OCI-LY3 (cell line): Measurements from ENCODE around the gene ETFB.

ENCODE experiments used
- H2AFZ ChIP-seq: fragments of 200-600, 300-600 bp; shearing (Covaris generic); 2 replicates; pipeline ENCODE4 v1.6.0; 2014; ENCODE audit warnings: antibody characterized with exemption, low read depth, low read length
- H3K27ac ChIP-seq: fragments of 200-600, 300-600 bp; sonication (generic); 2 replicates; pipeline ENCODE4 v1.5.1; 2014; ENCODE audit warnings: mild to moderate bottlenecking, low read length, moderate library complexity, mixed read lengths
- H3K27me3 ChIP-seq: fragments of 200-600, 300-600 bp; sonication (generic); 2 replicates; pipeline ENCODE4 v1.6.1; 2014; ENCODE audit warnings: low read depth, low read length, mixed read lengths
- H3K36me3 ChIP-seq: fragments of 200-600, 300-600 bp; sonication (generic); replicated peaks from 2 replicates; pipeline ENCODE3; 2014; ENCODE audit warnings: low read depth, low read length, mixed read lengths
- H3K4me1 ChIP-seq: fragments of 300-600, 200-600 bp; sonication (generic); 2 replicates; pipeline ENCODE4 v1.6.1; 2014; ENCODE audit warnings: low read length, mixed read lengths
- H3K4me2 ChIP-seq: fragments of 200-600, 300-600 bp; sonication (generic); 2 replicates; pipeline ENCODE4 v1.6.1; 2014; ENCODE audit warnings: low read length, mixed read lengths
- H3K4me3 ChIP-seq: fragments of 300-600, 200-600 bp; sonication (generic); 2 replicates; pipeline ENCODE4 v1.5.1; 2014; ENCODE audit warnings: antibody characterized with exemption, mild to moderate bottlenecking, low read length, moderate library complexity
- H3K79me2 ChIP-seq: fragments of 300-600, 200-600 bp; shearing (Covaris generic); 2 replicates; pipeline ENCODE4 v1.6.1; 2014; ENCODE audit warnings: mild to moderate bottlenecking, low read length, mixed read lengths
- H3K9ac ChIP-seq: fragments of 300-600, 200-600 bp; shearing (Covaris generic); 2 replicates; pipeline ENCODE4 v1.6.0; 2014; ENCODE audit warnings: mild to moderate bottlenecking, low read length, moderate library complexity
- H3K9me3 ChIP-seq: fragments of 200-600, 300-600 bp; shearing (Covaris generic); 2 replicates; pipeline ENCODE4 v1.6.1; 2014; ENCODE audit warnings: low read length, mixed read lengths; ENCODE audit not compliant: insufficient read depth
- H4K20me1 ChIP-seq: fragments of 200-600, 300-600 bp; sonication (generic); 2 replicates; pipeline ENCODE4 v1.6.1; 2016; ENCODE audit warnings: low read length, mixed read lengths; ENCODE audit not compliant: insufficient read depth
- EZH2phosphoT487 ChIP-seq: fragments of 200-600 bp; shearing (Covaris generic); IDR thresholded peaks from 2 replicates; pipeline ENCODE4 v1.6.1; 2018; ENCODE audit warnings: antibody characterized with exemption, mixed run types, low read depth
- TF ChIP-seq, protein P1 (sequence below): fragments of 200-600, 300-600 bp; sonication (generic); IDR thresholded peaks from 2 replicates; pipeline ENCODE4 v1.5.1; 2014; ENCODE audit warnings: antibody characterized with exemption, low read length, low read depth

The ETFB gene

DNA sequence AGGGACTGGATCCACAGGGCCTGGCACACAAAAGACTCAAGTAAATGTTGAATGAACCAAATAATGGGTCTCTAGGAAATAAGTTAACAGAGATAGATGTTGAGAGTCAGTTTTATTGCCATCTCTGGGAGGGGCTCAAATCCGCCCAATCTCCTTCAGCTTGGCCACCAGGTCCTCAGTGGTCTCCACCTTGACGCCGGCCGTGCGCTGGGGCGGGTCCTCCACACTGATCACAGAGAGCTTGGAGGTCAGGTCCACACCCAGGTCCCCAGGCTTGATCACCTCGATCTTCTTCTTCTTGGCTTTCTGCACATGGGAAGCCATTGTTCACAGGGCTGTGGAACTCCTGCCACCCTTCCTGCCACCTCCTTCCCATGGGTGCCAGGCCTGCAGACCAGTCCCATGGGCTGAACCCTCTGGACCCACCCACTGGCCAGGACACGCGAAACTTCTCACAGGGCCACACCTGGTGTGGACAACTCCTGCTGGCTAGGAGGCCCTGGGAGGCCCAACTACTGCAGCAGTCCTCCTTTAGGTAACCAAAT is 21.0 kb downstream of the ETFB start:
- H3K79me2 ChIP-seq = no peaks in the 10 kb centered on the region
- H3K4me2 ChIP-seq = peak overlapping the region; percentile 42
- no peak overlapping the region for H3K27ac ChIP-seq
- TF ChIP-seq, protein P1, sequence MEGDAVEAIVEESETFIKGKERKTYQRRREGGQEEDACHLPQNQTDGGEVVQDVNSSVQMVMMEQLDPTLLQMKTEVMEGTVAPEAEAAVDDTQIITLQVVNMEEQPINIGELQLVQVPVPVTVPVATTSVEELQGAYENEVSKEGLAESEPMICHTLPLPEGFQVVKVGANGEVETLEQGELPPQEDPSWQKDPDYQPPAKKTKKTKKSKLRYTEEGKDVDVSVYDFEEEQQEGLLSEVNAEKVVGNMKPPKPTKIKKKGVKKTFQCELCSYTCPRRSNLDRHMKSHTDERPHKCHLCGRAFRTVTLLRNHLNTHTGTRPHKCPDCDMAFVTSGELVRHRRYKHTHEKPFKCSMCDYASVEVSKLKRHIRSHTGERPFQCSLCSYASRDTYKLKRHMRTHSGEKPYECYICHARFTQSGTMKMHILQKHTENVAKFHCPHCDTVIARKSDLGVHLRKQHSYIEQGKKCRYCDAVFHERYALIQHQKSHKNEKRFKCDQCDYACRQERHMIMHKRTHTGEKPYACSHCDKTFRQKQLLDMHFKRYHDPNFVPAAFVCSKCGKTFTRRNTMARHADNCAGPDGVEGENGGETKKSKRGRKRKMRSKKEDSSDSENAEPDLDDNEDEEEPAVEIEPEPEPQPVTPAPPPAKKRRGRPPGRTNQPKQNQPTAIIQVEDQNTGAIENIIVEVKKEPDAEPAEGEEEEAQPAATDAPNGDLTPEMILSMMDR = no peak
- no peak for TF ChIP-seq EZH2phosphoT487
- no peak overlapping the region for H3K4me3 ChIP-seq
- H4K20me1 ChIP-seq = no peaks in the 10 kb centered on the region
- H3K4me1 ChIP-seq = peaks cover 17% of the 10 kb centered on the region
- peaks cover 12% of the 10 kb centered on the region for H3K36me3 ChIP-seq
- no peaks in the 10 kb centered on the region for H3K9me3 ChIP-seq
- no peak overlapping the region for H2AFZ ChIP-seq
- peaks cover 9% of the 10 kb centered on the region; the same call in 1 of the 2 replicates for H3K27me3 ChIP-seq
- no peak overlapping the region for H3K9ac ChIP-seq

DNA sequence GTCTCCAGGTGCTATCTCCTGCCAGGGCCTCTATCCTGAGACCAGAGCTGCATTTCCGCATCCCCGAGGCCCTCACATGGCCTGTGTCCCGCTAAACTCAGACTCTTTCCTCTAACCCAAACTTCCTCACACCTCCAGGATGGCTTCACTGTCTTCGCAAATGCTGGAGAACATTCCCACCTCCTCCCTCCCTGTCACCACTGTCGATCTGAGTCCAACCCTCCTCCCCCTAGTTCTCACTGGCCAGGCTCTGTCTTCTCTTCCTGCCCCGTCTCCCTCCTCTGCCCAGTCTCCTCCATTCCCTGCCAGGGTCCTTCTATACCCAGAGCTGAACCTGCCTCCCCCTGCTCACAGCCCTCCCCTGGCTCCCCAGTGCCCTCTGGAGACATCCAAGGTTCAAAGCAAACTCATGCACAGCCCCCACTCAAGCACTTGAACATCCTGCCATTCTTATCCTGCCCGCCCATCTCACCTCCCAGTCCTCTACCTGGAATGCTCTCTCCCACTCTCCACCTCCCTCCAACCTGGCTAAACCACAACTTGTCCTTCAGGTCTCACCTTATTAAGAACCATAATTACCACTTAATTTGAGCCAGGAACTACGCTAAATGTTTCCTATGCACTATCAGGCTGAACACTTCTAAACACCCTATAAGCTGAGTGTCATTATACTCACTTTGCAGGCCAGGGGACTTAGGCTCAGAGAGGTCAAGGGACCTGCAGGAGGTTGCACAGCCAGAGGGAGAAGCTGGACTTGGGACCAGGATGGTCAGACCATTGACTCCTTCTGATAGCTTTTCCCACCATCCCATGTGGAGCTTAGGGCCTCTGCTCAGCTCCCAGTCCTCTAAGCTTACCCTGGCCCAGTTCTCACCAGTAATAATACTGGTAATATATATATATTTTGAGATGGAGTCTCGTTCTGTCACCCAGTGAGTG is 23.3 kb downstream of the ETFB start:
- H3K4me3 ChIP-seq = no peak overlapping the region
- no peak overlapping the region for H2AFZ ChIP-seq
- no peak overlapping the region for H3K27ac ChIP-seq
- TF ChIP-seq, protein P1 = no peak
- TF ChIP-seq EZH2phosphoT487 = no peak
- peaks cover 9% of the 10 kb centered on the region for H3K36me3 ChIP-seq
- peaks cover 19% of the 10 kb centered on the region for H3K4me1 ChIP-seq
- peaks cover 9% of the 10 kb centered on the region; the same call in 1 of the 2 replicates for H3K27me3 ChIP-seq
- H3K79me2 ChIP-seq = no peaks in the 10 kb centered on the region
- no peak overlapping the region for H3K4me2 ChIP-seq
- no peaks in the 10 kb centered on the region for H4K20me1 ChIP-seq
- no peak overlapping the region for H3K9ac ChIP-seq
- H3K9me3 ChIP-seq = no peaks in the 10 kb centered on the region

DNA sequence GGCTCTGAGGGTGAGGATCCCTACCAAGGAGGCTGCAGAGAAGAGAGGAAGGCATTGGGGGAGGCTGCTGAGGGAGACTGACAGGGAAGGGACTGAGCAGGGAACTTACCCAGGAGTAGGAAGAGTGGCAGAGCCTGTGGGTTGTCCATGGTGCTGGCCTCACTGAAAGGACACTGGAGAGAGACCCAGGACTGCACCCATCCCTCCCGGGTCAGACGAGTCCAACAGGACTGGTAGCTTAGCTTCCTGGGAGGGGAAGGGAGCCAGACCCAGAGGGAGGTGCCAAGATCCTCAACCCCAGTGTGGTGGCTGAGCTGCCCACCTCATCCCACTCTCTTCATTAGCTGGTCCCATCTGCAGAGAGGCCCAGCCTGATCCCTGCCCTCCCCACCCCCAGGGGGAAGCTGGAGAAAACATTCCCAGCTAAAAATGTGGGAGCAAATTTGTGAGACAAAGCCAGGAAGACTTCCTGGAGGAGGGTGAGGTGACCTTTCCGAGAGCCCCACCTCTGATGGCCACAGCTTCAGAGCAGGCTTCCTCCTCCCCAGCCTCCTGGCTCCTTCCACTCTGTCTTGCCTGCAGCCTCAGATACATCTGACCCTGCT is 24.1 kb downstream of the ETFB start, which contains the start of gene VSIG10L:
Gene VSIG10L, minus strand, starts transcription at position 164 of the 605 bp plus-strand sequence. Its CDS starts 15 bp downstream, at position 149.
- peaks cover 19% of the 10 kb centered on the region for H3K4me1 ChIP-seq
- H3K4me3 ChIP-seq = no peak within 1 kb of the TSS
- H3K27me3 ChIP-seq = peaks cover 9% of the 10 kb centered on the region; the same call in 1 of the 2 replicates
- H2AFZ ChIP-seq = no peak within 1 kb of the TSS
- no peaks in the 10 kb centered on the region for H3K79me2 ChIP-seq
- H4K20me1 ChIP-seq = no peaks in the 10 kb centered on the region
- H3K4me2 ChIP-seq = no peak within 1 kb of the TSS
- peaks cover 9% of the 10 kb centered on the region for H3K36me3 ChIP-seq
- no peak within 1 kb of the TSS for H3K9ac ChIP-seq
- no peaks in the 10 kb centered on the region for H3K9me3 ChIP-seq
- H3K27ac ChIP-seq = no peak within 1 kb of the TSS
- TF ChIP-seq EZH2phosphoT487 = no peak
- TF ChIP-seq, protein P1 = no peak

DNA sequence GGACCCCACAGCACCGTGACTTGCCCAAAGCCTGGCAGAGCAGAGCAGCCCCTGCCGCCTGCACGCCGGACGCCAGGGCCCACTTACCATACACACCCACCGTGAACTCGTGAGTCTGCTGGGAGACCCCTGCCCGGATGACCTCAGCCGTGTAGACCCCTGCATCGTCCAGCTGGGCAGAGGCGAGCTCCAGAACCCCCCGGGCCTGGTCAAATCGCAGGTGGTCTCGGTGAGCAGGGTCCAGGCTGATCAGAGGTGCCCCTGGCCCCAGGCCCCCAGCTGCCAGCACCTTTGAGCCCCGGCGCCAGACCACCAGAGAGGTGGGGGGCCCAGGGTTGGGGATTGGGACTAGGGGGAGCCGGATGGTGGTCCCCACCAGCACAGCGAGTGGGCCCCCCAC is 25.1 kb downstream of the ETFB start:
- no peak overlapping the region for H3K9ac ChIP-seq
- no peaks in the 10 kb centered on the region for H3K79me2 ChIP-seq
- peaks cover 6% of the 10 kb centered on the region for H3K36me3 ChIP-seq
- H4K20me1 ChIP-seq = no peaks in the 10 kb centered on the region
- H3K4me1 ChIP-seq = peaks cover 19% of the 10 kb centered on the region
- H3K4me2 ChIP-seq = no peak overlapping the region
- TF ChIP-seq, protein P1 = no peak
- no peak for TF ChIP-seq EZH2phosphoT487
- no peak overlapping the region for H3K27ac ChIP-seq
- no peak overlapping the region for H2AFZ ChIP-seq
- H3K9me3 ChIP-seq = no peaks in the 10 kb centered on the region
- H3K4me3 ChIP-seq = no peak overlapping the region
- peaks cover 9% of the 10 kb centered on the region; the same call in 1 of the 2 replicates for H3K27me3 ChIP-seq
